ENCODE data around the gene ATP11B. TPM values are rescaled to one million over a fixed set of nuclear protein-coding genes. Genes with fewer than 3 reads are reported as not detected.

ATP11B gene
- total and polyA plus RNA-seq, 2 of the 8 experiments (the other 6 are each of a cell fraction or from before 2014, with no cell fraction given), result 5.1 to 26.5 TPM

GRCh38 chr3:182848906-182849305 lies 55.6 kb downstream of the ATP11B start:
- Histone ChIP-seq H2AK5ac (ENCODE audit: low read depth, low read length) (no peak overlapping the region), H3K23ac (ENCODE audit: insufficient read length) (no peak overlapping the region), H3K9me3 (ENCODE audit: insufficient read depth in 2 of 2, low read depth in 1 of 2, low read length in 1 of 2) (no peaks in the 10 kb centered on the region), H3K4me2 (ENCODE audit: insufficient read depth in 1 of 2, low read depth in 2 of 2, low read length in 2 of 2) (no peak overlapping the region), H4K91ac (replicated peaks; ENCODE audit: insufficient read length, low read length) (no peak overlapping the region), H4K8ac (ENCODE audit: extremely low read depth, insufficient read depth, low read length) (no peak overlapping the region), H3K36me3 (ENCODE audit: control insufficient read depth in 2 of 4, insufficient read depth in 4 of 4, low read length in 3 of 4) (peaks cover 0 to 3% (median 0%) of the 10 kb centered on the region in 4 experiments; a peak in 1 of 8 replicates), H4K20me1 (replicated peaks in 1 of 2; ENCODE audit: control insufficient read depth in 1 of 2, insufficient read depth in 2 of 2, low read length in 2 of 2) (no peaks in the 10 kb centered on the region), H3K56ac (replicated peaks; ENCODE audit: insufficient read length, low read depth, low read length) (no peak overlapping the region), H3K18ac (ENCODE audit: extremely low read depth, low read length) (no peak overlapping the region), H2BK15ac (ENCODE audit: low read length) (no peak overlapping the region), H3K23me2 (ENCODE audit: low read depth, low read length) (no peaks in the 10 kb centered on the region), H2BK5ac (ENCODE audit: low read depth, low read length) (no peak overlapping the region), H3K79me1 (ENCODE audit: low read depth, low read length) (no peaks in the 10 kb centered on the region), H3K4me3 (ENCODE audit: extremely low read depth in 1 of 4, insufficient read depth in 2 of 4, low read depth in 3 of 4, low read length in 4 of 4) (no peak overlapping the region), H3K9ac (replicated peaks in 1 of 4; ENCODE audit: extremely low read depth in 1 of 4, low read depth in 3 of 4, low read length in 3 of 4) (no peak overlapping the region), H2BK12ac (ENCODE audit: low read depth, low read length) (no peak overlapping the region), H3K4me1 (replicated peaks in 1 of 4; ENCODE audit: control insufficient read depth in 3 of 4, insufficient read depth in 4 of 4, low read length in 3 of 4) (no peaks in the 10 kb centered on the region), H3K27ac (ENCODE audit: low read depth, low read length) (no peak overlapping the region), H2BK120ac (replicated peaks; ENCODE audit: low read depth, low read length) (no peak overlapping the region), H3K27me3 (replicated peaks in 1 of 4; ENCODE audit: control insufficient read depth in 3 of 4, extremely low read depth in 1 of 4, insufficient read depth in 3 of 4, low read length in 3 of 4) (peaks cover 0 to 3% (median 0%) of the 10 kb centered on the region in 4 experiments; a peak in 1 of 7 replicates), H3K14ac (ENCODE audit: insufficient read length) (no peak overlapping the region), H3K79me2 (ENCODE audit: control insufficient read depth in 1 of 2, insufficient read depth in 2 of 2, low read length in 2 of 2) (no peaks in the 10 kb centered on the region), H3K4ac (replicated peaks; ENCODE audit: insufficient read length, low read depth, low read length) (no peak overlapping the region), H4K5ac (ENCODE audit: insufficient read length, low read depth, low read length) (no peak overlapping the region), H2AFZ (ENCODE audit: low read length) (no peak overlapping the region), H2BK20ac (ENCODE audit: low read length) (no peak overlapping the region)
- ChIA-PET POLR2A (ENCODE audit: partially characterized antibody) (no interaction called here), CTCF (ENCODE audit: partially characterized antibody) (interaction anchor here (0.6 kb wide), 1 partner anchor 102 kb away, joined by 3 read pairs; no protein-coding TSS in a partner anchor)
- FAIRE-seq, result no peak
- no peak for TF ChIP-seq SP2 (IDR thresholded peaks at IDR 0.05; ENCODE audit: low read length)
- no peak for TF ChIP-seq ATF2 (IDR thresholded peaks at IDR 0.05; ENCODE audit: low read length)
- no peak for TF ChIP-seq SIN3A (conservative IDR thresholded peaks at IDR 0.05 in 1 of 2, IDR thresholded peaks at IDR 0.05 in 1 of 2; ENCODE audit: low read depth in 1 of 2, low read length in 2 of 2)
- no peak for TF ChIP-seq CTBP2 (IDR thresholded peaks at IDR 0.05; ENCODE audit: borderline replicate concordance, insufficient read depth, insufficient read length, low read length)
- no peak for TF ChIP-seq CHD1 (IDR thresholded peaks at IDR 0.05; ENCODE audit: low read depth, low read length)
- TF ChIP-seq POLR2A (IDR thresholded peaks at IDR 0.05; ENCODE audit: control extremely low read depth in 1 of 2, low read depth in 2 of 2, low read length in 2 of 2), result no peak
- TF ChIP-seq POLR2AphosphoS5 (IDR thresholded peaks at IDR 0.05; ENCODE audit: low read depth, low read length), result no peak
- TF ChIP-seq HDAC2 (IDR thresholded peaks at IDR 0.05; ENCODE audit: borderline replicate concordance in 1 of 2, low read depth in 2 of 2, low read length in 2 of 2), result no peak
- TF ChIP-seq RBBP5 (IDR thresholded peaks at IDR 0.05; ENCODE audit: borderline replicate concordance, low read depth, low read length), result no peak
- TF ChIP-seq NRF1 (IDR thresholded peaks at IDR 0.05; ENCODE audit: low read depth, low read length), result no peak
- no peak for TF ChIP-seq TAF1 (IDR thresholded peaks at IDR 0.05; ENCODE audit: low read depth, low read length)
- no peak for DNase-seq (ENCODE audit: low read depth in 1 of 2, low spot score in 2 of 2)

Measured in H1 (cell line).